ENCODE measurements around the gene NISCH.

NISCH gene

DNA sequence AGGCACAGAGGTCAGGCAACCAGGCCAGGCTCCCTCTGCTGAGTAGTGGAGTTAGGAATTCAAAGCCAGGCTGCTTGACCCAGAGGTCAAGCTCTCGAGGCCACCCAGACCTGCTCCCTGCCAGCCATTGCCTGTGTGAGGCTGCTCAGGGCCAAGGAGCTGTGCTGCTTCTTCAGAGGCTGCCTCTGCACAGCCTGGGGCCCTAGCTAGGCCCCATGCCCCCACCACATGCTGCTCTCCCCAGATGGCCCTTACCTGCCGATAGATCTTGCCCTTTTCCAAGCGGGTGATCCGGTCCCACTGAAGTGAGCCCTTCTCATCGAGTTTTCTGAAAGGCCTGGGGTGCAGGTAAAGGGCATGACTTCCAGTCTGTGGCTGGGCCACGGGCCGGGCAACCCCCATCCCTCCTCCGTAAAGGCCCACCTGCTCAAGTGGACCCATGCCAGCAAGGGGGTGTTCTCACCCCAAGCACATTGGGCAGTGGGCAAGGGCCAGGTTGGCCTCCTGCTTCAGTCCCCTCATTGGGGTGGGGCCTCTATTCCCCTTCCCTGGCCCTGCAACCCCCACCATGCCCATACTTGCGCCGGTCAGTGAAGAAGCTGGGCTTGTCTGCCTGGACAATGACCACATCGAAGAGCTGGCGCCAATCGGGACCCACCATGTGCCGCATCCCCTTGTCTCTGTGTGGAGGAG, 71.8 kb downstream of the NISCH start:
- no peak for DNase-seq (ENCODE audit: low spot score)

DNA sequence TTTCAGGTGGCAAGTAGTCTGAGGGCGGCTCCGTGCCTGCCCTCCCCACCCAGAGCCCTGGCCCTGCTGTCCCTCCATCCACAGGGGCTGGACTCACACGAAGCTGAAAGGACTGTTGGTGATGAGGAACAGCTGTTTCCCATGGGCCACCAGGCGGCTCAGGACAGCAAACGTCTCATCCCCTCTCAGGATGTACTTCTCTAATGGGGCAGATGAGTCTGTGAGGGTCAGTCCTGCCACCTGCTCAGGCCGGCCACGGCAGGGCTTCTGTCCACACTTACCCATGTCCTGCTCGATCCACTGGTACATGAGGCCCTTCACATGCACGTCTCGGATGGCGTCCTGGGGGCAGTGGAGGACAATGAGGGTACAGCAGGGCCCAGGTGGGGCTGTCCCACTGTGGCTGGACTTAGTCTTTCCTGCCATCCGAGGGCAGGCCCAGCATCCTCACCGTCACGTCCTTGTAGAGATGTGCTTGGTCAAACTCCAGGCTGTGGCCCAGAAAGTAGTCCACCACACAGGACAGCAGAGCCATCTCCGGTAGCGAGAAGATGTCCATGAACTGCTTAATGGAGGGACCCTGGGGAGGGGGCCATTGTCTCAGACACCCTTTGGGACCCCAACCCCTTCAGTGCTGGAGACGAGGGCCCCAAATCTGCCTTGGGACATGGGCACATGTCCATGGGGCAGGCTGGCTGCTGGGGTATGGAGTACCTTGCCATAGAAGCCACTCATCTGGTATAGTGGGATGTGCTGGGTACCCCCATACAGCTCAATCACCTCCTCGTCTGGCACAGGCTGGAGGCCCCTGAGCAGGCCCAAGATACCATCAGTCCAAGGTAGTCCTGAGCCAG, 72.6 kb downstream of the NISCH start:
- no peak for DNase-seq (ENCODE audit: low spot score)

DNA sequence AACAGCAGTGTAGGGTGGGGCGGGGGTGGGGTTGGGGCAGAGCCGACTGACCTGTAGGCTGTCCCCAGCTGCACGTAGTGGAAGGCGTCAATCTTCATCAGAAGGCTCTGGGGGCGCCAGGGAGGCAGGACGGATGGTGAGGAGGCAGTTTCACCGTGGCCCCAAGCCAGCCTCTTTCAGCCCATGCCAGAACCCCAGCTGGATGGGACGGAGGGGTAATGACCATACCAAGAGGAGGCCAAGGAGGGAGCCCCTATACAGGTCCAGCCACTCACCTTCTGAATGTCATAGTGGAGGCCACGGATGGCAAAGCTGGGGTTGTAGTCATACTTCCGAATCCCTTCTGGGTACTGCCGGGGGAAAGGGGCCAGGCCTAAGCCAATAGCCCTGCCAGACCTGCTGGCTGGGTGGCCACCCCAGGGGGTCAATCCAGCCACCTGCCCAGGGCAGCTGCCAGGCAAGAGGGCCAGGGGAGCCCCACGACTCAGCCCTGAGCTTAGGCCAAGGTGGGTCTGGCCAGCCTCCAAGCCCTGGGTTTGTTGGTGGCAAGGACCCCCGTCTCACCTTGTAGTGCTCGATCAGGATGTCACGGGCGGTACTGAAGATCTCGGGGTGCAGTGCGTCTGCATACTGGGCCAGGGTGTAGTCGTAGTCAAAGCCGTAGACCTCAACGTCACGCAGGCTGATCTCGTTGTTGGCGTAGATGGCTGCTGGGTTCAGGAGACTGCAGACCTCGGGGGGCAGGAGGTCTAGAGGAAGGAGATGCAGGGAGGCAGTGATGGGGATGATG, 73.4 kb downstream of the NISCH start:
- DNase-seq (ENCODE audit: low spot score), result no peak

DNA sequence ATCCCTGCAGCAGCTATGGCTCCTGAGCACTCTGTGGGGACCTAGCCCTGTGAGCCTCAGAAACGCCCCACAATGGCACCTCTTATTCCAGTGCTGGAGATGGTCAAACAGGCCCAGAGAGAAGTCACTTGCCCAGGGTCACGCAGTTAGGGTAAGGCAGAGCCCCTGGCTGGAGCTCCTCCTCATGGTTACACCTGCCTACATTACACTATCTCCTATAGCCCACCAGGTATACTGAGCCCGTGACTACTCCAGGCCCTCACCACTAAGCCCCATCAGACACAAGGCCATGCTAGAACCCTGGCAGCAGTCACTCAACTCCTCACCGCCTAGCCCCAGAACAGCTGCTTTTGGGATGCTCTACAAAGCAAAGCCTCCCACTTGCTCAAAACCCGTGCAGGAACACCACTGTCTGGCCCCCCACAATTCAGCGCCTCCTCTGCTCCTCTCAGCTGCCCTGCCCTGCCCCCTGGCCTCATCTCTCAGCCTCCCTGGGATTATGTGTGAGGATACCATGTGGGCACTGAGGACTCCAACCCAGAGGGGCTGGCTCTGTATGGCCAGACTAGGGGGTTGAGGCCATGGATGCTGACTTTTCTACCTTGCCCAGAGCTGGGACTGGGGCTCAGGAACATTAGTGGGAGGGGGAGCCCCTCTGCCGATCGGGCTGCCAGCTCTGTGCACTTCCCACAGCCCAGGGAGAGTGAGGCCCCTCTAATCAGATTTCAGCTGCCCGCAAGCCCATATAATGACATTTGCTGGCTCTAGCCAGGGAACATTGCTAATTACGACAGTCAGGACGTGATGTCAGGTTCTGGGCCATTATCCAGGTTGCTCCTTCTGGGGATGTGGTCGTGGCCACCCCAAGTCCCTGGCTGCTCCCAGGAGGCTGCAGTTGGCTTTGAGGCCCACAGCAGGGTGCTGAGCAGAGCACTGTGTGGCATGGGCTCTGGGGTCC, 74.3 kb downstream of the NISCH start:
- DNase-seq (ENCODE audit: low spot score), result no peak

DNA sequence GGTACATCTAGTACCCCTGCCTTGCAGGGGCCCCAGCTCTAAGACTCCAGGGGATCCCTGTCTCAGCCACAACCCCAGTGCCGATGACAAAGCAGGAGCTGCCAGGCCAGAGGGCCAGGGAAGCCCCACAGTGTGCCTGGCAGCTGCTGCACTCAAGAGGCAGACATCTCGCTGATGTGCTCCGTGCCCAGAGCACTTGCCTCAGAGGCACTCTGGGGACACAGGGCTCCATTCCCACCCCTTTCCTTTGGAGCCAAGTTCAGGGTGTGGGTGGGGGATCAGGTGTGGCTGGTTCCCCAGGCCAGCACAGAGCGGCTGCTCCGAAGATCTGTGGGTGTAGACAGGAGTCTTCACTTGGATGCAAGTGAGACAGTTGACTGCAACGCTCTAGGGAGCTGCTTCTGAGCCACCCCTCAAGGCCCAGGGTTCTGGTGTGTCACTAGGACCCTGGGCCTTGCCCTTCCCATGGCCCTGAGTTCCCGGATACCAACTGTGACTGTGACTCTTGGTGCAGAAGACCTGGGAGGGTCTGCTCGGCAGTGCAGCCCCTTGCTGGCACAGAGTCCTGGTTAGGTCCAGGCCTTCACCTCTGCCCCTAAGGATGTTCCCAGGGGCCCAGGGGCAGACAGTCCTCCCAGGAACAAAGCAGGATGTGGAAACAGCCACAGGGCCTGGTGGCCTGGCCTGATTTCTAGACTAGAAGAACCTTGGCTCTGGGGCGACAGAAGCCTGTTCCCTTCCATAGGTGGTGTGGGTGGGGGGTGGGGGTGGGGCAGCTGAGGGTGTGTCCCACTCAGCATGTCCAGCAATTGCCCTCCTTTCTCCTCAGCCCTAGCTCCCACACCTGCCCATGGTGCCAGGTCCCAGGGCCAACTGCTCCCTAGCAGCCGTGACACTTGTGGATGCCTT, 75.8 kb downstream of the NISCH start:
- no peak for DNase-seq (ENCODE audit: low spot score)

DNA sequence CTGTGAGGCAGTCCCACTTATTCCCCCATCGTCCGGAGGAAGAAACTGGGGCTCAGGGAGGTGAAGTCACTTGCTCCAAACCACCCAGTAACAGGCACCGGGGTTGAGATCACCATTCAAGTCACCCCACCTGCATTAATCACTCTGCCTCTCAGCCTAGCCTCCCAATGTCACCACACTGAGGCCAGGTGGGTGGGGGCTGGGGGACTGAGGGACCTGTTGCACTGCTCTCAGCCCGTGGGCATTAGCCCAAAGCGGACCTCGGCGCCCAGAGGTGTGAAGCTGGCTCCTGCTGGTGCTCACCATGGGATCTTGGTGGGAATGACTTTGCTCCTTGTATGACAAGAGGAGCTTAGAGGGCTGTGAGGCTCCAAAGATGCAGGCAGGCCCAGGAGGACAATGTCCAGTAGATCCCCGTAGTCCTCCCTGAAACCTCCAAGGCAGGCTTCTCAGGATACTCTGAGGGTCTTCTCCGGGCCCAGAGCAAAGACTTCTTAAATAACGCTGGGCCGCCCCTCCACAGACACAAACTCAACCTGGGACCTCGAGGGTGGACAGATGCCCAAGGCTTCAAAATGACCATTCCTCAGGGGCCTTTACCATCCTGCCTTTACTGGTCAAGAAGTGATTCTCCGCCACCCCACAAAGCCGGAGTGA, 76.6 kb downstream of the NISCH start:
- DNase-seq (ENCODE audit: low spot score), result no peak

DNA sequence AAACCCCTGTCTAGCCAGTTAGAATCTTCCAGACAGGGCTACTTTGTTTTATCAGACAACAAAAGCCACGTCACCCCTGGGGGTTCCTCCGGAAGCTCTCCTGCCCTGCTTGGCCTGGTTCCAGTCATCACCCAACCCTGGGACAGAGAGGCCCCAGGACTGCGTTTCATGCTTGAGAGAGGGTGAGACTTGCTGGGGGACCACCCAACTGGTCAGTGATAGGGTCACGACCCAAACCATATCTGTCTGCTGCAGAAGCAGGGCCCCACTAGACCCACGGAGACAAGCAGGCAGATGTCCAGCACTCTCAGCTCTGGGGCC, 77.1 kb downstream of the NISCH start:
- DNase-seq (ENCODE audit: low spot score), result peak; percentile 82

DNA sequence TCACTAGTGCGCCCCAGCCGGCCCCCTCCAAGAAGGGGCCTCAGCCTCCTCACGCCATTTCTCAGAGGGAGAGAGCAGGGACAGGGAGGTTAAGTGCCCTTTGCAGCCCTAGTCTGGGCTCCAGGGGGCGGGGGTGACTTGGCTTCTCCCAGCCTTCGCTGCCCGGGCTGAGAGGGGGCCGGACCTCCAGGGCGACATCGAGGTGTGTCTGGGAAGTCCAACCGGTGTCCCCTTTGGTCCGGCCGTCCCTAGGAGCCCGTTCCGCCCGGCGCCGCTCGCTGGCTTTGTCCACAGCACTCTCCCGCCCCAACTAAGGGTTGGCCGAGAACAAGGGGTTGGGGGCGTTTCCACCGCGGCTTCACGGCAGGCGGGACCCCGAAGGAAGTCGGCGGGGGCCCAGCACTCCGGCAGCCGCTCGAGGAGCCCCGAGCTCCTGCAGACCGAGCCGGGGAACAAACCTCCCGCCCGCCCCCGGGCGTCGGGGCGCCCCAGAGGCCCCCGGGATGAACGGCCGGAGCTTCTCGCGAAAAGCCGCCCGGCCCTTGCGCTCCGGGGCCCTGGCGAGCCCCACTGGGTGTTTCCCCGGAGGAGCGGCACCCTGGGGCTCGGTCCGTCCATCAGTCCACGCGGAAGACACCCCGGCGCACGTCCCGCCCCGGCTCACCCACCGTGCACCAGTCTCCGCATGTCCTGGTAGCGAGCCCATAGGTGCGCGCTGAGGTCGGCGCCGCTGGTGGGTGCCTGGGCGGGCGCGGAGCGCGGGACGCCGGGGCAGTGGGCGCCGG, 77.6 kb downstream of the NISCH start:
- DNase-seq (ENCODE audit: low spot score), result peak; percentile 40

DNA sequence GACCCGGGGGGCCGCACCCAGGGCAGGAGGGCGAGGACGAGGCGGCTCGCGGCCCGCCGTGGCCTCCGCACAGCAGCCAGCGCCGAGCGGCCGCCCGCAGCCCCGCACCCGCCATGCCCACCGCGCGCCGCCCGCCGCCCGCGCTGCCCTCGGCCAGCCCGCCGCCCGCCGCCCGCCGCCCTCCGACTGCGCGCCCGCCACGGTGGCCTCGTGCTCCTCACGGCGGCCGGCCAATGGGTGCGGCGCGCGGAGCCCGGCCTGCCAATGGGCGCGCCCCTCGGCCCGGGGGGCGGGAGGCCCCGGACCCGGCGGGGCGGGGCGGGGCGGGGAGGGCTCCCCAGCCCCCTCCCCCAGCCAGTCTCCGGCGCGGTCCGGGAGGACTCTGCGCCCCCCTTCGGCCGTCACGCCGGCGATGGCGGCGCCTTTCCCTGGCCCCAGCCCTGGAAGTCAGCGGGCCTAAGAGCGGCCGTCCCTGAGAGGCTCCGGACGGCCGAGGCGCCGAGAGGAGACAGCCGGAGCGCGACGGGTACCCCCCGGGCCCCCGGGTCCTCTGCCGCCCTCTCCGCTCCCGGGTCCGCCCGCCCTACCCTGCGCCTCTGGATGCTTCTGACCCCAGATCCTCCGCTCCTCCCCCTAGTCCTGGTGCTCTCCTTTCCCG, 78.3 kb downstream of the NISCH start, which contains the start of gene NT5DC2:
NT5DC2 (minus strand) TSS at position 235 of the 658 bp plus-strand sequence; CDS start at position 115, 120 bp downstream.
- peak; percentile 82 for DNase-seq (ENCODE audit: low spot score)

DNA sequence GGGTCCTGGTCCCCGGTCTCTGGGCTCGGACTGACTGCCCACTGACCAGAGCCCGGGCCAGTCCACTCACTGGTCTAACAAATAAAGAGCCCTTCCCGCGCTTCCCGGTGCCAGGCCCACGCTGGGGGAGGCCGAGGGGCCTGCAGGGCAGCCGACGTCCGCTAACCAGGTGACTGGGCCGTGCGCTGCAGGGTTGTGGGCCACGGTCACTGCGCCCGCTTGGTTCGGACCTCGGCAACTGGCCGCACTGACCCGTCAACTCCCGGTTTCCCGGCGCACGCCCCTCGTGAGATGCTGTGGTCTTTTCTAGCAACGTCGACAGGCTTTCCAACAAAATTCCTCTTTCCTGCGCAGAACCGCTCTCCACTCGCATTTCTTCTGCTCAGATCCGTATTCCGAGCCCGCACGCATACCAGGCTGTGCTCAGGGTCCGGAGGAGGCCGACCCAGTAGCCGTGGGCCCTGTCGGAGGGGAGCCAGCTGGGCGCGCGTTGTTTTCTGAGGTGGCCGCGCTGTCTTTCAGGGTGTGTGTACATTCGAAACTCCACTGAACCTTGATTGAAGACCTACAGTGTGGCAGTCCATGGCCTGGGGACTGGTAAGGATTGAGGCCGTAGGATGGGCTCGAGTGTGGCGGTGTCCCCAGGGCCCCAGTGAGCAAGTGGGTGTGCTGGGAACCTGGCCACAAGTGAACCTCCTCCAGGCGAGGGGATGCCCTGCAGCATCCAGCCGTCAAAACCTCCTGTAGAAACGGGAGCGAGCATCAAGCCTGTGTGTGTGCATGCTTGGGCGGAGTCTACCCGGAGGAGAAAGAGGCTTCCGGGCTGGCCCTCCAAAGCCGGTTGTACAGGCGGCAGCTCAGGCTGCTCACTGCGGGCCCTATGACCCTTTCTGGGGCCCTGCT, 79.1 kb downstream of the NISCH start:
- peak; percentile 54 for DNase-seq (ENCODE audit: low spot score)

DNA sequence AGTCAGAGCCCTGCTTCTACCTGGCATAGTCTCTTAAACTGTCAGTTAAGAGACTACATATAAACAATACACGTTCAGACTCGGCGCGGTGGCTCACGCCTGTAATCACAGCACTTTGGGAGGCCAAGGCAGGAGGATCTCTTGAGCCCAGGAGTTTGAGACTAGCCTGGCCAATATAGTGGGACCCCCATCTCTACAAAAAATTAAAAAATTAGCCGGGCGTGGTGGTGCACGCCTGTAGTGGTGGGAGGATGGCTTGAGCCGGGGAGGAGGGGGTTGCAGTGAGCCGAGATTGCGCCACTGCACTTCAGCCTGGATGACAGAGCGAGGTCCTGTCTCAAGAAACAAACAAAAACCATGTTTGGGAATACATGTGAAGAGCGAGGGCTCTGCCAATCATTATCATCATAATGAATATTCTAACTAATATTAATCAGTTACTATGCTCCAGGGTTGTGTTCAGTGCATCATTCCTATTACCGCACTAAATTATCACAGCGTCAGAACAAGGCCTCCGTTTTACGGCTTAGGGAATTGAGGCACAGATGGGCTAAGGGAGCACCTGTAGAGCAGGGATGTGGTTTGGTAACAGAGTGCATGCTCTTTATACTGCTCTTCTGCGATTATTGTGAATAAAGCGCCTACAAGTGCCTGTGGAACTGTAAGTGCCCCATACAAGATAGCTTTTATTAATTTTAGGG, 80.2 kb downstream of the NISCH start:
- DNase-seq (ENCODE audit: low spot score), result no peak

DNA sequence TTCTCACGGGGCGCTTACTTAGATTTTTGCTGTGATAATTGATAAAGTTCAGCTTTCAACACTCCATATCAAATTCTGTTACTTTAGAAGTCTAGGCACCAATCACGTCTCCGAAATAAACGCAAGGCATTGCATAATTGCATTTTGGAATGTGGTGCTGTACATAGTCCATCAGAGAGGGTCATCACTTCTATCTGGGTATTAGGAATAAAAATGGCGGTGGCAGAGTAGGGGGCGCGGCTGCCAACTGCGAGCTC, 80.6 kb downstream of the NISCH start:
- DNase-seq (ENCODE audit: low spot score), result no peak

DNA sequence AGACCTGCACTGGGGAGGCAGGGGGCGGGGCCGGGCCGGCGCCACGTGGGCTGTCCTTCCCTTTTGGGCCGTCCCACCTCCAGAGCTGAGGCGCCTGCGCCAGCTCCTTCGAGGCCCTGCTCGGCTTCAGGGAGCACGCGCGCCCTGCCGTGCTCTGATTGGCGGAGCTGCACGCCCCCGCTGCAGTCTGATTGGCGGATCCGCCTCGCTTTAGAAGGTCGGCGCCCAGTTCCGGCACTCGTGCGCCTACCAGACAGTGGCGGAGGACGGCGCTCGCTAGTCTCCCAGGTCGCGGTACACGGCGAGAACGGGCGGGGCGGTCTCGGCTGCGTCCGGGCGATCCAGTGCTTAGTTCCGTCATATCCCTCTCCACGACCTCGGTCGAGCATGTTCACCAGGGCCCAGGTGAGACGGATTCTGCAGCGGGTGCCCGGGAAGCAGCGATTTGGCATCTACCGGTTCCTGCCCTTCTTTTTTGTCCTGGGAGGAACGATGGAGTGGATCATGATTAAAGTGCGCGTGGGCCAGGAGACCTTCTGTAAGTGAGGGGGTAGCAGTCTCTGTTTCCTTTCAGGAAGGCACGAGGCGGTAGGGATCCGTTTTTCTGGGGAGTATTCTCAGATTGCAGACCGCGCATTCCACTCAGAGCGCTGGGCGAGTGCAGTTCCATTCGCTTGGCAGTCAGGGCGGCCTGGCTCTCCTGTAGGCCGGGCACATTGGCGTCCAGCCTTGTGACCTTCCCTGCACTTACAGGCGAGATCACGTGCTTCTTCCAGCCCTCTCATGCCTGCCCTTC, 81.2 kb downstream of the NISCH start, which contains the start of gene UQCC5:
UQCC5 (plus strand) TSS at position 237 of the 796 bp plus-strand sequence; CDS start at position 388, 151 bp downstream.
- DNase-seq (ENCODE audit: low spot score), result peak; percentile 98

DNA sequence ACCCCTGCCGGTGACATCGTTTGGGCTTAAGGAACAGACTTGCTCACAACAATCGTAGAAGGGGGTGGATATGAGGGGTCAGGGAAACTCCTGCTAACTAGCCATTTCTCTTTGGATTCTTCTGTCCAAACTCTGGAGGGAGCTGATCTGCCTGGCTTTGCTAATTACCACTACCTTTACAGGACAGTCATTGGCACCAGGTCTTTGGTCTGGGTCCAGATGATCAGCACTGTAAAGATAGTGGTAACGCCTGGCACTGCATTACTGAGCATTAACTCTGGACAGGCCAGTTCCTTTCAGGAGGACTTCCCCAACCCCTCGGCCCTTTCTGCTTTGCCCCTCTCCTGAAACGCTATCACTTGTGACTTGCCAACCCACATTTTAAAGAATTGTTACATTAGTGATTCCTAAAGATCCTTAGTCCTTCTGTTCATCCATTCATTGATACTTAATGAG, 81.8 kb downstream of the NISCH start:
- DNase-seq (ENCODE audit: low spot score), result no peak

DNA sequence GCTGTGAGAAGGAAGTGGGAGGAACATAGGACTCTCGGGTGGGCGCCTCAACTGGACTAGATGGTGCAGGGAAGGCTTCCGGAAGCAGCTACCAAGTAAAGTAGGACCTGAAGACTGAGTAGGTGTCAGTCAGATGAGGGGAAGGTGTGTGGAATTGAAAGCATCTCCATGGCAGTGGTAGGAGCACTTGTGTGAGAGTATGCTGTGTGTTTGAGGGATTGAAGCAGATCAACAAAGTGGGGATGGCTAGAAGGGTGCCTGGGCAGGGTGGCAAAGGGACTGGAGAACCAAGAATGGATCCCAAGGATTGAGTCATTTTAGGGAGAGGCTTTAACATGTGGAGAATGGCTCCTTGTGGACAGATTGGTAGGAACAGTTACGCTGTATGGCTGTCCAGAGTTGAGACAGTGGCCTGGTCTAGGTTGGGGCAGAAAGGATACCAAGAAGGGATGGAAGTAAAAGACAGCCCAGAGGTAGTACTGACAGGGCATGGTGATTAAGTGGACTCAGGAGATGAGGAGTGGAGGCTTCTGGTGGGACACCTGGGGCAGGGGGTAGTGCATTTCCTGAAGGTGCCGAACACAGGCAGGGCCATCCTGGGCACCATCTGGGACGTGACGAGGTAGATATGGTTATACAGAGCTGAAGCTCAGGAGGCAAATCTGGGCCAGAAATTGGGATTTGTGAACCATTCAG, 82.5 kb downstream of the NISCH start:
- no peak for DNase-seq (ENCODE audit: low spot score)

All from RKO (cell line).